ENCODE data around the gene STK25.
A peak's percentile ranks its signal among the peaks of the same experiment; 100 is the strongest.

STK25 gene

GRCh38 chr2:241508240-241509154, at the start of gene STK25:
Gene STK25 (minus strand): TSS chr2:241508584. CDS start chr2:241508035, 549 bp downstream.
- peak; percentile 98 to 100 for DNase-seq

GRCh38 chr2:241556746-241557145, 48.4 kb upstream of the STK25 start:
- no peak for DNase-seq

GRCh38 chr2:241555711-241556110, 47.3 kb upstream of the STK25 start:
- DNase-seq = no peak

- DNase-seq = no peak
These were observed 46.4 kb upstream of the STK25 start for GRCh38 chr2:241554610-241555322.

- DNase-seq = no peak
These were observed 45.6 kb upstream of the STK25 start for GRCh38 chr2:241553981-241554380.

- DNase-seq = no peak
These were observed 45.1 kb upstream of the STK25 start for GRCh38 chr2:241553512-241553830.

- no peak for DNase-seq
These were observed 43.8 kb upstream of the STK25 start for GRCh38 chr2:241551998-241552737.

- no peak for DNase-seq
These were observed 43.2 kb upstream of the STK25 start for GRCh38 chr2:241551599-241551997.

GRCh38 chr2:241550616-241551580, 42.5 kb upstream of the STK25 start:
- DNase-seq = no peak

- no peak for DNase-seq
These were observed 40.1 kb upstream of the STK25 start for GRCh38 chr2:241548451-241548835.

- DNase-seq = no peak
These were observed 39.5 kb upstream of the STK25 start for GRCh38 chr2:241547781-241548450.

- no peak for DNase-seq
These were observed 38.6 kb upstream of the STK25 start for GRCh38 chr2:241546771-241547498.

- DNase-seq = no peak
These were observed 37.4 kb upstream of the STK25 start for GRCh38 chr2:241545523-241546473.

- no peak for DNase-seq
These were observed 36.7 kb upstream of the STK25 start for GRCh38 chr2:241545106-241545505.

GRCh38 chr2:241542278-241542605, 33.9 kb upstream of the STK25 start:
- DNase-seq = peak in 1 of 2 experiments; percentile 25

GRCh38 chr2:241541564-241542277, 33.3 kb upstream of the STK25 start:
- no peak for DNase-seq

GRCh38 chr2:241540771-241541561, 32.6 kb upstream of the STK25 start:
- DNase-seq = peak; percentile 41 to 93

- no peak for DNase-seq
These were observed 32.0 kb upstream of the STK25 start for GRCh38 chr2:241540401-241540770.

Data from NCI-H526 (cell line).